MM.1S (cell line): ENCODE measurements around the gene RAD23A.

Source experiments
- DNase-seq: peaks from one replicate; pipeline ENCODE4 v3.0.0-alpha.2; 2015
- H2AFZ ChIP-seq: fragments of 300-600 bp; sonication (generic); 2 replicates; pipeline ENCODE4 v1.6.0; 2016; ENCODE audit warnings: antibody characterized with exemption, low read length
- H3F3A ChIP-seq: fragments of 300-600 bp; sonication (generic); 2 replicates; pipeline ENCODE4 v1.6.1; 2016; ENCODE audit warnings: mild to moderate bottlenecking, antibody characterized with exemption, low read length, moderate library complexity, mixed read lengths; ENCODE audit not compliant: insufficient read depth
- H3K27ac ChIP-seq: fragments of 300-600 bp; sonication (generic); 2 replicates; pipeline ENCODE4 v1.5.1; 2016; ENCODE audit warnings: mild to moderate bottlenecking, low read length
- H3K27me3 ChIP-seq: fragments of 300-600 bp; sonication (generic); replicated peaks from 2 replicates; pipeline ENCODE4 v1.6.0; 2016; ENCODE audit warnings: low read length; ENCODE audit not compliant: insufficient read depth
- H3K36me3 ChIP-seq: fragments of 300-600 bp; sonication (generic); replicated peaks from 2 replicates; pipeline ENCODE4 v1.6.1; 2016; ENCODE audit warnings: mild to moderate bottlenecking, low read length, mixed read lengths; ENCODE audit not compliant: insufficient read depth
- H3K4me1 ChIP-seq: fragments of 300-600 bp; sonication (generic); 2 replicates; pipeline ENCODE4 v1.6.1; 2016; ENCODE audit warnings: low read length, mixed read lengths
- H3K4me2 ChIP-seq: fragments of 300-600 bp; sonication (generic); 2 replicates; pipeline ENCODE4 v1.6.0; 2016; ENCODE audit warnings: low read depth, low read length
- H3K4me3 ChIP-seq: fragments of 300-600 bp; sonication (generic); 2 replicates; pipeline ENCODE4 v1.5.1; 2016; ENCODE audit warnings: low read length, mixed read lengths
- H3K79me2 ChIP-seq: fragments of 300-600 bp; sonication (generic); 2 replicates; pipeline ENCODE4 v1.6.1; 2016; ENCODE audit warnings: mixed run types, low read length, mixed read lengths
- H3K9ac ChIP-seq: fragments of 300-600 bp; sonication (generic); 2 replicates; pipeline ENCODE4 v1.6.1; 2016; ENCODE audit warnings: low read length, mixed read lengths
- H3K9me2 ChIP-seq: fragments of 300-600 bp; sonication (generic); replicated peaks from 2 replicates; pipeline ENCODE4 v1.6.1; 2016; ENCODE audit warnings: mild to moderate bottlenecking, low read length, mixed read lengths; ENCODE audit not compliant: insufficient read depth
- H3K9me3 ChIP-seq: fragments of 300-600 bp; sonication (generic); replicated peaks from 2 replicates; pipeline ENCODE4 v1.6.1; 2016; ENCODE audit warnings: mild to moderate bottlenecking, low read length, mixed read lengths; ENCODE audit not compliant: insufficient read depth
- H4K20me1 ChIP-seq: fragments of 300-600 bp; sonication (generic); 2 replicates; pipeline ENCODE4 v1.6.1; 2016; ENCODE audit warnings: mild to moderate bottlenecking, low read length, moderate library complexity, mixed read lengths; ENCODE audit not compliant: insufficient read depth
- CTCF ChIP-seq: fragments of 300-600 bp; sonication (generic); IDR thresholded peaks from 2 replicates; pipeline ENCODE4 v1.5.1; 2016; ENCODE audit warnings: antibody characterized with exemption, low read length, mixed read lengths
- EZH2 ChIP-seq: fragments of 300-600 bp; sonication (generic); optimal IDR thresholded peaks from 2 replicates; pipeline ENCODE3; 2017; ENCODE audit warnings: low read depth, mild to moderate bottlenecking, antibody characterized with exemption, low read length, mixed read lengths
- EZH2phosphoT487 ChIP-seq: fragments of 300-600 bp; sonication (generic); IDR thresholded peaks from 2 replicates; pipeline ENCODE4 v1.6.1; 2018; ENCODE audit warnings: antibody characterized with exemption, low read length

Gene RAD23A

GRCh38 chr19:12922959-12923358 lies 22.7 kb upstream of the RAD23A start:
- Histone ChIP-seq H3K27me3 (no peaks in the 10 kb centered on the region), H3K79me2 (0 out of 2 replicates have a peak, but pooled peaks cover 3% of the 10 kb centered on the region), H3K36me3 (peaks cover 24% of the 10 kb centered on the region), H3K9ac (no peak overlapping the region), H3K27ac (no peak overlapping the region), H3K4me3 (no peak overlapping the region), H3K9me2 (no peaks in the 10 kb centered on the region), H3F3A (peaks cover 7% of the 10 kb centered on the region; the same call in 1 of the 2 replicates), H4K20me1 (no peaks in the 10 kb centered on the region), H3K4me1 (peaks cover 3% of the 10 kb centered on the region), H2AFZ (no peak overlapping the region), H3K4me2 (no peak overlapping the region), H3K9me3 (no peaks in the 10 kb centered on the region)
- no peak for TF ChIP-seq EZH2
- no peak for TF ChIP-seq EZH2phosphoT487
- no peak for TF ChIP-seq CTCF
- no peak for DNase-seq

- Histone ChIP-seq H3K4me3 (no peak overlapping the region), H3K9me2 (no peaks in the 10 kb centered on the region), H3K4me1 (no peaks in the 10 kb centered on the region), H3K9me3 (no peaks in the 10 kb centered on the region), H3F3A (peaks cover 7% of the 10 kb centered on the region; the same call in 1 of the 2 replicates), H2AFZ (no peak overlapping the region), H3K4me2 (no peak overlapping the region), H3K27me3 (no peaks in the 10 kb centered on the region), H3K27ac (no peak overlapping the region), H3K9ac (no peak overlapping the region), H3K36me3 (peaks cover 24% of the 10 kb centered on the region), H3K79me2 (peaks cover 15% of the 10 kb centered on the region), H4K20me1 (no peaks in the 10 kb centered on the region)
- DNase-seq: no peak
- TF ChIP-seq EZH2phosphoT487: no peak
- no peak for TF ChIP-seq CTCF
- TF ChIP-seq EZH2: no peak
Measured at GRCh38 chr19:12924621-12925310, 20.9 kb upstream of the RAD23A start.

- peaks cover 53% of the 10 kb centered on the region for H3K79me2 ChIP-seq
- H3K4me3 ChIP-seq: no peak overlapping the region
- no peak for DNase-seq
- no peaks in the 10 kb centered on the region for H3K9me3 ChIP-seq
- no peaks in the 10 kb centered on the region for H3F3A ChIP-seq
- no peak overlapping the region for H3K9ac ChIP-seq
- H3K4me1 ChIP-seq: peaks cover 11% of the 10 kb centered on the region; the same call in 1 of the 2 replicates
- no peaks in the 10 kb centered on the region for H4K20me1 ChIP-seq
- H3K27ac ChIP-seq: no peak overlapping the region
- no peaks in the 10 kb centered on the region for H3K27me3 ChIP-seq
- H3K9me2 ChIP-seq: no peaks in the 10 kb centered on the region
- H3K36me3 ChIP-seq: peaks cover 7% of the 10 kb centered on the region
- no peak overlapping the region for H2AFZ ChIP-seq
- TF ChIP-seq EZH2: no peak
- TF ChIP-seq CTCF: no peak
- TF ChIP-seq EZH2phosphoT487: no peak
- H3K4me2 ChIP-seq: no peak overlapping the region
Measured at GRCh38 chr19:12930002-12930645, 15.5 kb upstream of the RAD23A start.
